ENCODE data around the gene RPL27A.

RPL27A gene

DNA sequence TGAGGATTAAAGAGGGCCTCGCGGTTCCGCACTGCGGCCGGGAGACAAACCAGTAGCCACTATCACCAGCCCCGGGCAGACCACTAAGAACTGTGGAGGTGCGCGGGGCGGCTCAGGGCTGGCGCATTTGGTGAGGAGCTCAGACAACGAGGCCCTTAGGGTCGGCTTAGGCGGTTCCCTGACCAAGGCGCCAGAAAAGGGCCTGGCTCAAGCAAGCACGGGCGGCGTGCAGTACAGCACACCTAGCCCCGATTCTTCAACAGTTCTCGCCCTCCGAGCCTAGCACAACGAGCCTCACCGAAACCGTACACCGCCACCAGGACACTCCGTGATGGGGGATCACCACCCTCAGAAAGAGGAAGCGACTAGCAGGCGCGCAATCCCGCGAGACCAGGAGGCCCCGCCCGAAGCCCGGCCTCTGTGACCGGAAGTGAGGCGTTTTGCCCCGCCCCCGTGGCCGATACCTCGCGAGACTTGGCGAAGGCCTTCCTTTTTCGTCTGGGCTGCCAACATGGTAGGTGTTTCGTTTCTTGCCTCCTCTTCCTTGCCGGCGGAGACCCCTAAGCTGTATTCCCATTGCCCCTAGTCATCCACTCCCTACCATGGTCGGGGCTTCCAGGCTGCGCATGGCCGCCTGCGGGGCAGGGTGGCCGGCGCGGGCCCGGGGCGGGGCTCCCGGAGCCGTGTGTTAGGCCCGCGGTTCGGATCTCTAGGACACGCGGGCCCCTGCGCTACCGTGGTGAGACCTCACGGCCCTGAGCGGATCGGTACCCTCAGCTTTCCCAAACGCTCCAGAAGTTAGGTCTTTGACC is at the start of gene RPL27A, which contains the start of gene TRIM66:
Gene RPL27A (plus strand): TSS at position 490 of the 812 bp plus-strand sequence. CDS start 22 bp downstream, at position 512.
Gene TRIM66 (minus strand): TSS at position 363 of the 812 bp plus-strand sequence. CDS start 10,391 bp downstream, outside the sequence.
- no peak within 1 kb of the TSS for H3K27ac ChIP-seq (ENCODE audit: low read length)
- peaks cover 23% of the 10 kb centered on the region; the same call in 1 of the 2 replicates for H3K36me3 ChIP-seq (ENCODE audit: control insufficient read depth, insufficient read depth, low read length)
- H3K9me3 ChIP-seq (ENCODE audit: control insufficient read depth, insufficient read depth, low read length) = no peaks in the 10 kb centered on the region
- H3K4me3 ChIP-seq (ENCODE audit: low read length) = peak within 1 kb of the TSS; percentile 98
- peaks cover 2% of the 10 kb centered on the region; the same call in 1 of the 2 replicates for H3K4me1 ChIP-seq (ENCODE audit: control insufficient read depth, insufficient read depth, low read length)
- WGBS (ENCODE audit: insufficient coverage, insufficient read length) = no CpG with 5 or more reads among the region's 67 CpGs
- H3K27me3 ChIP-seq (ENCODE audit: control insufficient read depth, insufficient read depth, low read length) = no peaks in the 10 kb centered on the region
- DNase-seq (ENCODE audit: low read depth, low spot score) = no peak

DNA sequence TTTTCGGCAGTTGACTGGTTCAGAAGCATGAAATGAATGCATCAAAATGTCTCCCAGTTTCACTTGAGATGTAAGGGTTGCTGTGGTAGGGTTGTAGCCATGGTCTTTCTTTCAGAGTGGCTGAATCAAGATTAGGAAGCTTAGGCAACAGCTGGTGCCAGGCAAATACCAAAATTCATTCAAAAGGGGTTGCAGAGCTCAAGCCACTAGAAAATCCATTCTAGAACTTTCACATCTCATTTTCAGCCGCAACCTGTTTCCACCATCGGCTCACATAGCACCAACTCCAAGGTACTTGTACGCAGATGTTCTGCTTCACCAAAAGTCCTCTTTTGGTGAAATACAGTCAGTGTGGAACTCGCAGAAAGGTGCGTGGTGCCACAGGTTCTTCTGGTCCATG is 48.1 kb upstream of the RPL27A start:
- Histone ChIP-seq H3K27ac (ENCODE audit: low read length) (no peak overlapping the region), H3K27me3 (ENCODE audit: control insufficient read depth, insufficient read depth, low read length) (no peaks in the 10 kb centered on the region), H3K9me3 (ENCODE audit: control insufficient read depth, insufficient read depth, low read length) (no peaks in the 10 kb centered on the region), H3K4me1 (ENCODE audit: control insufficient read depth, insufficient read depth, low read length) (no peaks in the 10 kb centered on the region), H3K36me3 (ENCODE audit: control insufficient read depth, insufficient read depth, low read length) (no peaks in the 10 kb centered on the region), H3K4me3 (ENCODE audit: low read length) (no peak overlapping the region)
- no CpG with 5 or more reads among the region's 6 CpGs for WGBS (ENCODE audit: insufficient coverage, insufficient read length)
- no peak for DNase-seq (ENCODE audit: low read depth, low spot score)

DNA sequence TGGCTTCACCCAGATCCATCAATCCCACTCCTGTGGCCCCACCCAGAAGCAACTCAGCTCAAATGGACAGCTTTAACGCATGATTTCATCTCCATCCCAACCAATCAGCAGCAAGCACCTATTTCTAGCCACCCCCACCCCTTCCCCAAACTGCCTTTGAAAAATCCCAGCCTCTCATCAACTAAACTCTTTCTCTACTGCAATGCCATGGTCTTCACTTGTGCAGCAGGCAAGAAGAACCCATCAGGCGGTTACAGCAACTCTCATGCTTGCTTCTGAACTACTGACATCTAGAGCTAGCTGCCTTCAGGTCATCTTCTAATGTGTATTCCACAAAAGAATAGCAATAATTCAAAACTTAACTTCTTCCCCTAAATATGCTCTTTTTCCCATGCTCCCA is 46.5 kb upstream of the RPL27A start:
- no peaks in the 10 kb centered on the region for H3K36me3 ChIP-seq (ENCODE audit: control insufficient read depth, insufficient read depth, low read length)
- no CpG with 5 or more reads among the region's 2 CpGs for WGBS (ENCODE audit: insufficient coverage, insufficient read length)
- DNase-seq (ENCODE audit: low read depth, low spot score) = no peak
- H3K27ac ChIP-seq (ENCODE audit: low read length) = no peak overlapping the region
- no peak overlapping the region for H3K4me3 ChIP-seq (ENCODE audit: low read length)
- H3K9me3 ChIP-seq (ENCODE audit: control insufficient read depth, insufficient read depth, low read length) = no peaks in the 10 kb centered on the region
- H3K27me3 ChIP-seq (ENCODE audit: control insufficient read depth, insufficient read depth, low read length) = no peaks in the 10 kb centered on the region
- H3K4me1 ChIP-seq (ENCODE audit: control insufficient read depth, insufficient read depth, low read length) = peaks cover 9% of the 10 kb centered on the region

DNA sequence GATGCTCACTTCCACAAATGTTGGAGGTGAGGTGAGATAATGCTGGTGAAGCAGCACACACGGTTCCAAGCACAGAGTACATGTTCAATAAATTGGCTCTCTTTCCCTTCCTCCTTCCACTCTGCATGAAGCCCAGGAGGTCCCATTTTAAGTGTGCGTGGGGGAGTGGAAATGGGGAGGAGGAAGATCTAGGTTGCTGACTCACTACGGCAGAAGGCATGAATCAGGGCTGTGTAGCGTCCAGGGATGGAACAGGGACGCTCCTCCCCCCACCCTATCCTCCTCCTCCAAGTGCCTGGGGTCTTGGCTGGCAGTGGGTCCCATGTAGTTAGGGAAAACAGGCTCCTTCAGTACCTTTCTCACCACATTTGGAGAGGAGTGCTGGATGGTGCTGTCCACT is 44.3 kb upstream of the RPL27A start:
- no CpG with 5 or more reads among the region's 5 CpGs for WGBS (ENCODE audit: insufficient coverage, insufficient read length)
- peaks cover 10% of the 10 kb centered on the region for H3K4me1 ChIP-seq (ENCODE audit: control insufficient read depth, insufficient read depth, low read length)
- DNase-seq (ENCODE audit: low read depth, low spot score) = no peak
- no peaks in the 10 kb centered on the region for H3K27me3 ChIP-seq (ENCODE audit: control insufficient read depth, insufficient read depth, low read length)
- H3K27ac ChIP-seq (ENCODE audit: low read length) = no peak overlapping the region
- H3K36me3 ChIP-seq (ENCODE audit: control insufficient read depth, insufficient read depth, low read length) = peaks cover 3% of the 10 kb centered on the region; the same call in 1 of the 2 replicates
- H3K9me3 ChIP-seq (ENCODE audit: control insufficient read depth, insufficient read depth, low read length) = no peaks in the 10 kb centered on the region
- no peak overlapping the region for H3K4me3 ChIP-seq (ENCODE audit: low read length)

DNA sequence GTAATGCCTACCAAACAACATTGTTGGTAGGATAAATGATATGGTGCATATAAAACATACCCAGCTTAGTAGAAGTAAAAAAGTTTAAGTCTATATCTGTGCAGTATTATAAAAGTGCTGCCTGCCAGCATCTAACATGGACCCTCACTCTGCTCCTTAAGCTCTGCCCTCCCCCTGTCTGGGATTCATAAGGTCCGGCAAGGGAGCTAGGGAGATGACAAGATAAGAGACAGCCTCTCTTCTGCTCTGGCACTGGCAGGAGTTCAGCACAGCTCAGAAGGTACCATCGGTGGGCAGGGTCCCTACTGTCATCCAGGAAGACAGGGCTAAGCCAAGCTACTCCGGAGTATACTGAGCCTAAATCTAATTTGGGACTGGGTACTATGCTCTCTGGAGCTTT is 42.9 kb upstream of the RPL27A start:
- no CpG with 5 or more reads among the region's 3 CpGs for WGBS (ENCODE audit: insufficient coverage, insufficient read length)
- Histone ChIP-seq H3K9me3 (ENCODE audit: control insufficient read depth, insufficient read depth, low read length) (no peaks in the 10 kb centered on the region), H3K4me3 (ENCODE audit: low read length) (no peak overlapping the region), H3K27me3 (ENCODE audit: control insufficient read depth, insufficient read depth, low read length) (no peaks in the 10 kb centered on the region), H3K4me1 (ENCODE audit: control insufficient read depth, insufficient read depth, low read length) (peaks cover 10% of the 10 kb centered on the region), H3K36me3 (ENCODE audit: control insufficient read depth, insufficient read depth, low read length) (peaks cover 3% of the 10 kb centered on the region; the same call in 1 of the 2 replicates), H3K27ac (ENCODE audit: low read length) (no peak overlapping the region)
- DNase-seq (ENCODE audit: low read depth, low spot score) = no peak

DNA sequence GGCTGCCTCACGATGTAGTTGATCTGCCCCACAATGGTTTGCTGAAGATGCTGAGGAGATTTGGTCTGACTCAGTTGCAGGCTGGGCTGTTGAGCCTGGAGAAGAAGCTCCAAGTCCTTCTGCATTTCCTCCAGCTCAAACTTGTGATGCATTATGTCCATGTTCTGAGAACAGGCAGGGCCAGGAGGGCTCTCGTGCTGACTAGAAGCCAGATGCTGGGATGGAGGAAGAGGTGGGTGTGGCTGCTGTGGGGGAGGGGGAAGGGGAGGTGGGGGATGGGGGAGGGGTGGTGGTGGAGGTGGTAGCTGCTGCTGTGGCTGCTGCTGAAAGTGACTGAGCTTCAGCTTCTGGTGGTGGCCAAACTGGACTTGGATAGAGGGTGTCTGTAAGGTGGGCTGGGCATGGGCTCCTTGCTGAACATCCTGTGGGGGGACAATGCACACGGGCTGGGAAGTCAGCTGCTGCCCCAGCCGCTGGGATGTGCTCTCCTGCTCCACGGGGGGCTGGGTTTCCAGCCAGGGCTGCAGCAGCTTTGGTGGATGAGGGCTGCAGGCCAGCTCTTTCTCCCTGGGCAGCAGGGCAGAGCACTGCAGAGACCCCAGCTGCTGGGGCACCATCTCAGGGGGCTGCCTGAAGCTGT is 42.2 kb upstream of the RPL27A start:
- Histone ChIP-seq H3K27me3 (ENCODE audit: control insufficient read depth, insufficient read depth, low read length) (no peaks in the 10 kb centered on the region), H3K36me3 (ENCODE audit: control insufficient read depth, insufficient read depth, low read length) (peaks cover 3% of the 10 kb centered on the region; the same call in 1 of the 2 replicates), H3K4me1 (ENCODE audit: control insufficient read depth, insufficient read depth, low read length) (peaks cover 10% of the 10 kb centered on the region), H3K9me3 (ENCODE audit: control insufficient read depth, insufficient read depth, low read length) (no peaks in the 10 kb centered on the region), H3K27ac (ENCODE audit: low read length) (no peak overlapping the region), H3K4me3 (ENCODE audit: low read length) (no peak overlapping the region)
- whole genome bisulfite sequencing (ENCODE audit: insufficient coverage, insufficient read length) = no CpG with 5 or more reads among the region's 5 CpGs
- no peak for DNase-seq (ENCODE audit: low read depth, low spot score)

DNA sequence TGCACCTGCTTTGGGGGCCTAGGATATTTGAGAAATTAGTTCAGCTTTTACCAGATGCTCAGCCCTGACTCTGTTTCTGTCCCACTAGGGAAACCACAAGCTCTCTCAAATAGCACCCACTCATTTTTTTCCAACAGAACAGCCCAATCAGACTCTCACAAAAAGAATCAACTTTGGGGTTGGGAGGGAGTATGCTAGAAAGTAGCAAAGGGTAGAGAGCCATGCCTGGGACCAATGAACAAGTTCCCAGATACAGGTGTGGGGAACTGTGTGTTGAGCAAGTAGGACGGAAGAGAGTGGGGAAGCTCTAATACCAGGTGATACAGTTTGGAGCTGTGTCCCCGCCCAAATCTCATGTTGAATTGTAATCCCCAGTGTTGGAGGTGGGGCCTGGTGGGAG is 41.3 kb upstream of the RPL27A start:
- H3K27ac ChIP-seq (ENCODE audit: low read length) = no peak overlapping the region
- H3K4me1 ChIP-seq (ENCODE audit: control insufficient read depth, insufficient read depth, low read length) = peaks cover 10% of the 10 kb centered on the region
- no CpG with 5 or more reads among the region's 2 CpGs for WGBS (ENCODE audit: insufficient coverage, insufficient read length)
- H3K27me3 ChIP-seq (ENCODE audit: control insufficient read depth, insufficient read depth, low read length) = no peaks in the 10 kb centered on the region
- no peak overlapping the region for H3K4me3 ChIP-seq (ENCODE audit: low read length)
- DNase-seq (ENCODE audit: low read depth, low spot score) = no peak
- H3K36me3 ChIP-seq (ENCODE audit: control insufficient read depth, insufficient read depth, low read length) = peaks cover 3% of the 10 kb centered on the region; the same call in 1 of the 2 replicates
- H3K9me3 ChIP-seq (ENCODE audit: control insufficient read depth, insufficient read depth, low read length) = no peaks in the 10 kb centered on the region

DNA sequence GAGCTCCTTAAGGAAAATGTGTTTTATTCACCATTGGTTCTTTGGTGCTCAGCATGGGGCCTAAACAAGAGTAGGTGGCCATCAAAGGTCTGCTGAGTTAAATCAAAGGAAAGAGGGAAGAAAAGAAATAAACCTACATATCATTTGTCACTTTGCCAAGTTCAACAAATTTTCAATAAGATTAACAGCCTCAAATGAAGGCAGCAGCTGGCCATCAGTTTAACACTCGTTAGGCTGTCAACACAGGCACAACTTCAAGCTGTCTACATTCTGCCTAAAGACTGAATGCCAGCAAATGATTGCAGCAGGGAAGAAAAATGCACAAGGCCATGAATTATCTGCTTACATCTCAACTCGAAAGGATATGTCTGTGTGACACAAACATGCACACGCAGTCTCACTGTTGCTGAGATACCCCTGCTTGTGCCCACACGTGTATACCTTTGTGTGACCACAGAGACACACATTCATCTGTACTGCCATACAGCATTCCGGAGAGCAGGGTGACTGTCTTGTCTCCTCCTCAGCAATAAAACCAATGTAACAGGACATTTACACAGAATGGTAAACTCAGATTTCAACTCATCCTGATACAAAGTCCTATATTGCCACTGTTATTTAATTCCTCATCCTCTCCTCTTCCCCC is 40.3 kb upstream of the RPL27A start:
- H3K27me3 ChIP-seq (ENCODE audit: control insufficient read depth, insufficient read depth, low read length) = no peaks in the 10 kb centered on the region
- WGBS (ENCODE audit: insufficient coverage, insufficient read length) = no CpG with 5 or more reads among the region's 5 CpGs
- H3K36me3 ChIP-seq (ENCODE audit: control insufficient read depth, insufficient read depth, low read length) = peaks cover 3% of the 10 kb centered on the region; the same call in 1 of the 2 replicates
- no peak overlapping the region for H3K27ac ChIP-seq (ENCODE audit: low read length)
- peaks cover 10% of the 10 kb centered on the region for H3K4me1 ChIP-seq (ENCODE audit: control insufficient read depth, insufficient read depth, low read length)
- no peaks in the 10 kb centered on the region for H3K9me3 ChIP-seq (ENCODE audit: control insufficient read depth, insufficient read depth, low read length)
- no peak for DNase-seq (ENCODE audit: low read depth, low spot score)
- no peak overlapping the region for H3K4me3 ChIP-seq (ENCODE audit: low read length)

DNA sequence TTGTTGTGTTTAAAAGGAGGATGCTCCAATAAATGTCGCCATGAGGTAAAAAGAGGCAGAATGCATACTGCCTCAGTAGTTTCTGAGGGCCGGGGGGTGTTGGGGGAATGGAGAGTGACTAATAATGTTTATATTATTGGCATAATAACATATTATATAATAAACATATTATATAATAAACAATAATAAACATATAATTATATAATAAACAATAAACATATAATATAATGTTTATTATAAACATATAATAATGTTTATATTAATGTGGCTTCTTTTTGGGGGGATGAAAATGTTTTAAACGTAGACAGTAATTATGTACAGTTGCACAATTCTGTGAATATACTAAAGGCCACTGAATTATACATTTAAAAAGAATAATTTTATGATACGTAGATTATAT is 35.7 kb upstream of the RPL27A start:
- Histone ChIP-seq H3K36me3 (ENCODE audit: control insufficient read depth, insufficient read depth, low read length) (peaks cover 3% of the 10 kb centered on the region; the same call in 1 of the 2 replicates), H3K27ac (ENCODE audit: low read length) (no peak overlapping the region), H3K4me1 (ENCODE audit: control insufficient read depth, insufficient read depth, low read length) (no peaks in the 10 kb centered on the region), H3K4me3 (ENCODE audit: low read length) (no peak overlapping the region), H3K27me3 (ENCODE audit: control insufficient read depth, insufficient read depth, low read length) (no peaks in the 10 kb centered on the region), H3K9me3 (ENCODE audit: control insufficient read depth, insufficient read depth, low read length) (no peaks in the 10 kb centered on the region)
- WGBS (ENCODE audit: insufficient coverage, insufficient read length) = no CpG with 5 or more reads among the region's 4 CpGs
- no peak for DNase-seq (ENCODE audit: low read depth, low spot score)

DNA sequence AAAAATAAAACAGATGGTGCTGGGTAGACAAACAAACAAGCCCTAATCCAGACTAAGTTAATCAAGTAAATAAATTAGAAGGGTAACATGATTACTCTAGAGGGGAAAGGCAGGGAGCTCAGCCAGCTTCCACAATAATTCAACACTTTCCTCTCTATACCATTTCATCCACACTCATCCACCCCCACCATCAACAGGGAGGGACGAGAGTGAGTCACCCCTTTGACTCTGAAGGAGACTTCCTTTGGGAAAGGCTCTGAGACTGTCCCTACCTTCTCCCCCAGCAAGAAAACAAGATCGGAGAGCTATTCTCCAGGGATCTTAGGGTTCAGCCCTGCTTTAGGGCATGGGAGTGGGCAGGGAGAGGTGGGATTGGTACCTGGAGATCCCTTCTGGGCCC is 33.2 kb upstream of the RPL27A start:
- no CpG with 5 or more reads among the region's 2 CpGs for WGBS (ENCODE audit: insufficient coverage, insufficient read length)
- no peak overlapping the region for H3K27ac ChIP-seq (ENCODE audit: low read length)
- DNase-seq (ENCODE audit: low read depth, low spot score) = no peak

More for the DNA sequence above, 33.2 kb upstream of the RPL27A start:
- Histone ChIP-seq H3K4me1 (ENCODE audit: control insufficient read depth, insufficient read depth, low read length) (no peaks in the 10 kb centered on the region), H3K9me3 (ENCODE audit: control insufficient read depth, insufficient read depth, low read length) (no peaks in the 10 kb centered on the region), H3K27me3 (ENCODE audit: control insufficient read depth, insufficient read depth, low read length) (no peaks in the 10 kb centered on the region), H3K36me3 (ENCODE audit: control insufficient read depth, insufficient read depth, low read length) (no peaks in the 10 kb centered on the region), H3K4me3 (ENCODE audit: low read length) (no peak overlapping the region)

All from iPS DF 6.9 (cell line).